ENCODE data around the gene DAPK3. TPM values are rescaled to one million over a fixed set of nuclear protein-coding genes. Genes with fewer than 3 reads are reported as not detected.
A peak's percentile ranks its signal among the peaks of the same experiment; 100 is the strongest.
"Not testable (repeated sequence)": the region's sequence is repeated elsewhere in the genome, so short reads cannot be mapped to it uniquely, and the experiment has no call there.

Gene DAPK3
- polyA plus RNA-seq, 3 donors = 32.7 to 50.8 (median 42.1) TPM

DNA sequence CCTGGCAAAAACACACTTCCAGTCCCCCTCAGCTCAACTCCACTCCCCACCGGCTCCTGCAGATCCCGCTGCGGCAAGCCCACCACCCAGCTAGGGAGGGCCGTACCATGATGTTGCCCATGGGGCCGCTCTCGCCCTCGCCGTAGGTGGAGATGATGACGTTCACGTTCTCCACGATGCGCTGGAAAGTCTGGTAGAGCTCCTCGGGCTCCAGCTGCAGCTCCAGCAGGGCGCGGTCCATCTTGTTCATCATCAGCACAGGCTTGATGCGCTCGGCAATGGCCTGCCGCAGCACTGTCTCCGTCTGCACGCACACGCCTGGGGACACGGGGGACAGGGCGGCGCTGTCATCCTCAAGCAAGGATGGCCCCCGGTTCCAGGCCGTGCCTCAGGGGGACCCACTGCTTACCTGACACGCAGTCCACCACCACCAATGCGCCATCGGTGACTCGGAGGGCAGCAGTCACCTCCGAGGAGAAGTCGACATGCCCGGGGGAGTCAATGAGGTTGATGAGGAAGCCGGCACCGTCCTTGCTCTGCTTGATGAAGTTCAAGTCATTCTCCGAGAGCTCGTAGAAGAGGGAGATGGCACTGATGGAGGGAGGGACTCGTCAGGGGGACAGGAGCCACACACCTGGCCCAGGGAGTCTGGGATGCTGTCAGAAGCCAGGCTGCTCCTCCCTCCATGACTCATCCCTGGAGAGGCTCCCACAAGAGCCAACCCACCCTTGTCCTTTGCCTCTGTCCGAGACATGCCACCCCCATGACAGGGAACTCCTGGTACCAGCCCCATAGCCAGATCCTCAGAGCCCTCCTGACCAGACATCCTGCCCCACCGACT is 12.0 kb upstream of the DAPK3 start:
- no peak for DNase-seq (ENCODE audit: extremely low read depth in 1 of 11, low read depth in 9 of 11, low spot score in 4 of 11)

DNA sequence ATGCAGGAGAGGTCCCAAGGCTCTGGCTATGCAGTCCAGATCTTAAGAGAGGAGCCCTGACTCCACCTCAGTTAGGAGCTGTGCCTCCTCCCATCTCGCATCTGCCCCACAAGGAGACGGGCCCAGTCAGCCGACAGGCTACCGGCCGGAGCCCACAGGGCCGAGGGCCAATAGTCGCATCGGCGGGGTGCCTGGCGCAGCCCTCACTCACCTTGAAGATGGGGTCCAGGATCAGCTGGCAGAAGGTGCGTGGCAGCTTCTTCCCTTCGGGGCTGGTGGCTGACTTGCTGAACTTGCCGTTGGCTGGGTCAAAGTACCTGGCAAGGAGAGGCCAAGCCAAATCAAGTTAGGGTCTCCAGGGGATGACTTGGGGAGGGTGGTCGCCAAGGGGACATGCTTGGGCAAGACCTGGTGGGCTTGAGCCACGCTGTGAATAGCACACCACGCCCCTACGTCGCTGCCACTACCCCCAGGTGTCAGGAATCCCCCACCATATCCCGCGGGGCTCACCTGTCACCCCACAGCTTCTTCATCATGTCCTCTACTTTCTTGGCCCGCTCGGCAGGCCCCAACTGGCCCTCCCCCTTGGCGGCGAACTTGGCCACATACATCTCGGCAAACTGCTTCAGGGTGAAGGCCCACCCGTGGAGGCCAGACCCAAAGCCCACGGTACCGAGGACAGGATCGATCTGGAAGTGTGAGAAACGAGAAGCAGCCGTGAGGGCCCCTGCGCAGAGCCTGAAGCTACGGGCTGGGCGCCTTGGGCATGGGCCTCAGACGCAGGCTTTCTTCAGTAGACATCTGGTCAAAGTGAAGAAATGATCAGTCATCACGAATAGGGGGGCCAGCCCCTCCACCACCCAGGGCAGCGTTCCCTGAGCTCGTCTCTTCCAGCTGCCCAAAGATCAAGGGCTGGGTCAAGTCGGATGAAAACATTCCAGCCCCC is 11.1 kb upstream of the DAPK3 start:
- no peak for DNase-seq (ENCODE audit: extremely low read depth in 1 of 11, low read depth in 9 of 11, low spot score in 4 of 11)

DNA sequence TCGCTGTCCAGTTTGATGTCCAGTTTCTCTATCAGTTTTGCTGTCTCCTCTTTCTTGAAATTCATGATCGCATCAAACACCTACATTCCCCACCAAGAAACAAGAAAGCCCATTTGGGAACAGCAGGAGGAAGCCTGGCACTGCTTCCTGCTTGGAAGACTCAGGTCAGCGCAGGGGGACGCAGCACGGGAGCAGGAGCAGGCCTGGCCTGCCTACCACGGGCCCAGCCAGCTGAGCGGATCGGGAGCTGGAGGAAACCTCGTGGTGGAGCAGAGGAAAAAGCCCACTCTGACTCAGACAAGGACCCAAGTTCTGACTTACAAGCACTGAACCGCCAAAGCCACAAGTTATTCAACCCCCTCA is 10.5 kb upstream of the DAPK3 start:
- DNase-seq (ENCODE audit: extremely low read depth in 1 of 11, low read depth in 9 of 11, low spot score in 4 of 11) = no peak

DNA sequence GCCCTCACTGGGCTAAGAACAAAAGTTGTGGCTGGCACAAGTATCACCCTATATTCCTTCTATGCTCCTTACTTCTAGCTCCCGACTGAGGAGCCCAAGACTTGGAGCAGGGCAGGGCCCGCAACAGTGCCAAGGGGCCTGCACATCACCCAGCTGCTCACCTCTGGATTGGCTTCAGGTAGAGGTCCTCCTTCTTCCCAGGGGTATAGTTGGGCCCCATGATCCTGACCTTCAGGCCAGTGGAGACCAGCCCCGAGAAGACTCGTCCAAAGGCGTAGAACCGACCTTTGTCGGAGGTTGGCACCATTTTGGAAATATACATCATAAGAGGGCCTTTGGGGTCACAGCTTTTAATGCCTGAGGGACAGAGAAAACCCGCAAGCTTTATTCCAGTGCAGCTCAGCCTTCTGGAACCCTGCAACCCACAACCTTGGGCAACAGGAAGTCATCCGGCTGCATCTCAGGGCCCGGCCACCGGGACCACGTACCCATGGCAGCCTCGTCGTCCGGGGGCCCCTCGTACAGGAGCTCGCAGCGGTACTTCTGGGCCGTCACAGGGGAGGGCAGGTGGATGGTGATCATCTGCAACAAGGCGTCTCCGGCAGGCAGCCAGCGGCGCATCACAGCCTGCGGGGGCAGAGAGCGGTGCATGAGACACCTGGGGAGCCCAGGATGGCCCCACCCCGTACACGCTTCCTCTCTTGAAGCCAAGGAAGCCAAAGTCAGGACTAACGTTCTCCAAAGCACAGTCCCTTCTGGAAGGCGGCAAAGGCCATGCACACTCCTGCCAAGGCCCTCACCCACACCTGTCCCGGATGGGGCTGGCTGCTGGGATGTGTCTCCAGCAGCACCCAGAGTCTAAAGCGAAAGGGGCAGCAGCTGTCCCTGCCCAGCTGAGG is 9.7 kb upstream of the DAPK3 start:
- no peak for DNase-seq (ENCODE audit: extremely low read depth in 1 of 11, low read depth in 9 of 11, low spot score in 4 of 11)

DNA sequence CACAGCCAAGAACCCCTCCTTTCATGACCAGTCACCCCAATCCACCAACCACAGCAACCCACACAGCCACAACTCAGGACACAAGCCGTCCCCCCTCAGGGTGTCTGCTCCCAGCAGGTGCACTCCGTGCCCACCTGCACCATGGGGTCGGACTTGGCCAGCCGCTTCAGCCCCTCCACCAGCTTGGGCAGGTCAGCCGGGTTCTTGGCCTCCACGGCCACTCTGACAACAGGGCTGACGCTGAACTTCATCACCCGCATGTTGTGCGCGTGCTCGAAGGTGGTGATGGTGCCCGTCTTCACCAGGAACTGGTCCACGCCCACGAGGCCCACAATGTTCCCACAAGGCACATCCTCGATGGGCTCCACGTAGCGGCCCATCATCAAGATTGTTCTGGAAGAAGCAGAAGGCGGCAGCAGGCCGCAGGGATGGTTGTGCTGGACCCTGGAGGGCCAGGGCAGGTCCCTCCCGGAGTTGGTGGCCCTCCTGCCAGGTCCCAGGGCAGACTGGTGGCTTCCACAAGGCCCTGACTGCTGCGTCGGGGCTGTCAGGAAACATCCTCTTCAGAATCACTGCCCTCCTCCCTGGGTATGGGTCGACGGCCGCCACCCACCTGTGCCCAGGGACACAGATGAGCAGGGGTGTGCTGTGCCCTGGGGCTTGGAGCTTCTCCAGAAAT is 8.9 kb upstream of the DAPK3 start:
- DNase-seq (ENCODE audit: extremely low read depth in 1 of 11, low read depth in 9 of 11, low spot score in 4 of 11) = no peak

DNA sequence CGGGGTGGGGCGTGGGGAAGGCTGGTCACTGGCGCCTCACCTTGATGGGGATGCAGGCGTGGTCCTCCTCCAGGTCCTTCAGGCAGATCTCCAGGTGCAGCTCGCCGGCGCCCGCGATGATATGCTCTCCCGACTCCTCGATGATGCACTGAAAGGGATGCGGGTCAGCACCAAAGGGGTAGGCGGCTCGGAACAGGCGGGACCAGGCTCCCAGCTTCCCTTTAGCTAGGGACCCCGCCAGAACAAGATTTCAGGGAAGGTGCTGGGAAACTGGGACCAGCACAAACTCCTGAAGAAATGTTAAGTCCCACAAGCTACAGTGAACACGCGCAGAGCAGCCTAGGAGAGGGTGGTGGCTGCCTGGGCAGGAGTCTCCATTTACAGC is 8.4 kb upstream of the DAPK3 start:
- no peak for DNase-seq (ENCODE audit: extremely low read depth in 1 of 11, low read depth in 9 of 11, low spot score in 4 of 11)

DNA sequence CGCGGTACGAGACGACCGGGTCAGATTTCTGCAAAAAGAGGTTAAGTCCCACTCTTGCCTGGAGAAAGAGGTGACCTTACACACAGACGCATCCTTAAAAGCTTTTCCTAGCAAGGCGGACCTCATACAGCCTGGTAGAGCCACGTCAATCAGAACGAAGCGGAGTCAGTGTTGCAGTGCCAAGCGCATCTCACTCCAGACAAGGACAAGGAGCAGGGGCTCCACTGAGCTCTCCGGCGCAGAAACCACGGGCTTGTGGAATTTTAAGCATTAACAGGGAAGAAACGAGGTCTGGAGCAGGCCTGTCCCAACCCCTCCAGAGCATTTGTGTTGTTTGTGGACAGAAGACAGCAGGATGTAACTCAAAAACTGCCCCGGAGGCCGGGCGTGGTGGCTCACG is 7.2 kb upstream of the DAPK3 start:
- DNase-seq (ENCODE audit: extremely low read depth in 1 of 11, low read depth in 9 of 11, low spot score in 4 of 11) = no peak

DNA sequence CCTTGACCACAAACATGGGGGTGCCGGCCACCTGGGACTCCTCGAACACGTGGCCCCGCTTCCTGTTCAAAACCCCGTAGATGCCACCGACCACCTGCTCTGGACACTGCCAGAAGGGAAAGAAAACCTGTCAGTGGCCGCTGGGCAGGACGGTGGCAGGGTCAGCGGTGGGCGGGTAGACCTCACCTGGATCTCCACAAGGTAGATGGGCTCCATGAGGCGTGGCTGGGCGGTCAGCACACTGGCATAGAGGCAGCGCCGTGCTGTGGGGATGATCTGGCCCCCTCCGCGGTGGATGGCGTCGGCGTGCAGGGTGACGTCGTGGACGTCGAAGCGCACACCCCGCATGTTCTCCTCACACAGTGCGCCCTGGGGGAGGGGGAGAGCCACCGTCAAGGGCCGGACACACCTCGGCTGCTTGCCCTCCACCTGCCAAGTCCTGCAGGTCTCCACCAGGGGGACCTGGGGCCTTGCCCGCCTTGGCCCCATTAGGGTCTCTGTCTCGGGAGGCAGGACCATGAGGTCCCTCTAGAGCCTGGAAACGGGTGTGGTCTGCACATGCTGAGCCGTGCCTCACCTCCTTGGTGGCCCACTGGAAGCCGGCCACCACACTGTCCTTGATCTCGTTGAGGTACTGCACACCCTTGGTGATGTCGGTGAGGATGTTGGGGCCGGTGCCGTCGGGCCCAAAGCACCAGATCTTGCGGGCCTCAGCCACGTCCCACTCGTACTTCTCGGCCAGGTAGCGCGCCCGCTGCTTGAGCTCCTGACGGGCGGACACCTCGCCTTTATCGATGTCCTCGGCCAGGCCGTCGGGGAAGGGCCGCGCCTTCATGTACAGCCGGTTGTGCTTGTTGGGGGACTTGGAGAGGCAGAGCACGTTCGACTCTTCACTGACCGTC is 6.6 kb upstream of the DAPK3 start:
- DNase-seq (ENCODE audit: extremely low read depth in 1 of 11, low read depth in 9 of 11, low spot score in 4 of 11) = no peak

DNA sequence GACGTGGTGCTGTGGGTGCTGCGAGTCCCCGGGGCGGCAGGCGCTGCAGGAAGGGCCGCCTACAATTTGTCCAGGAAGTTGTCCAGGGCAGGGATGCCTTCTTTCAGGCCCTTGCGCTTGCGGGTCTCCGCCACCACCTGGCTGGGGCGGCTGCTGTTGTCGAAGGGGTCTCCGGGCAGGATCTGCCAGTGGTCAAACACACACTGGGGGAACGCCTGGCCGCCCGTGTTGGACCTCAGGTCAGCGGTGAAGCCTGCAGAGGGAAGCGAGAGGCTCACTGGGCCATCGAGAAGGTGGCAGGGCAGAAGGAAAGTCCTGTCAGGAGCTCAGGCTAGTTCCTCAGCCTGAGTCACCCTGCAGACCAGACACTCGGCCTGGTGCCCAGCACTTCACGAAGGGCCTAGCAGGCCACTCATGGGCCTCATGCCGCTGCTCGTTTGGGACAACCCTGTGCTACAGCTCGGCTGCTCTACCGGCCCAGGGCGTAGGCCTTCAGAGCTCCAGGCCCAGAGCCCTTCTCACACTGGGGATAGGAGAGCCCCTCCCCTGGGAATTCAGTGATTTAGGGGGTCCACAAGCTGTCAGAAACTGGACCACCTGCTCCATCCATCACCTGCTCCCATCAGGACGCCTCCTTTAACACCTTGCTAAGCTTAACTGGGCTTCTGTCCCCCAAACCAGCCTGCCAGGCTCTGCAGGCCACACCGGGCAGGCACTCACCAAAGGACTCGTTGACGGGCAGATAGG is 5.8 kb upstream of the DAPK3 start:
- no peak for DNase-seq (ENCODE audit: extremely low read depth in 1 of 11, low read depth in 9 of 11, low spot score in 4 of 11)

DNA sequence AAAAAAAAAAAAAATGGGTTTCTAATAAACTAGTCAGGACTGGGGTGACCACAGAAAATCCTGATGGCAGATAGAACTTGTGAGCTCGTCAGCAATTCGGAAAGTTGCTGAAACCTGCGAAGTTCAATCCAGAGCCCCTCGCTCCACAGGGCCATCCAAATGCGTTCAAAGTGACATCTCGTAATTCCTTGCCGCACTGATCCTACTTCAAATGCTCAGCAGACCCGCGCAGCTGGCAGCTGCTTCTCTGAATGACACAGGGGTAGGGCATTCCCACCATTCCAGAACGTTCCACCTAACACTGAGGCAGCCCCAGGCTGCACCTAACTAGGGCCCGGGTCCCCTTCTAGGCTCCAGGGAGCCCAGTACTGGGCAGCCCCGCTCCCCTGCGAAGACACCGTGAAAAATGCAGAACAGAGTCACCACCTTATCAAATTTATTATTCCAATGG is 4.8 kb upstream of the DAPK3 start:
- no peak for DNase-seq (ENCODE audit: extremely low read depth in 1 of 11, low read depth in 9 of 11, low spot score in 4 of 11)

DNA sequence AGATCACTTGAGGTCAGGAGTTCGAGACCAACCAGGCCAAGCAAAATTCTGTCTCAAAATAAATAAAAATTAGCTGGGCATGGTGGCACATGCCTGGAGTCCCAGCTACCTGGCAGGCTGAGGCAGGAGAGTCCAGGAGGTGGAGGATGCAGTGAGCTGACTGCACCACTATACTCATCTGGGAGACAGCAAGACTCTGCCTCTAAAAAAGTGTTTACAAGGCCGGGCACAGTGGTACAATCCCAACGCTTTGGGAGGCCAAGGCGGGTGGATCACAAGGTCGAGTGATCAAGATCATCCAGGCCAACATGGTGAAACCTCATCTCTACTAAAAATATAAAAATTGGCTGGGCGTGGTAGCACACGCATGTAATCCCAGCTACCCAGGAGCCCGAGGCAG is 4.2 kb upstream of the DAPK3 start:
- DNase-seq (ENCODE audit: extremely low read depth in 1 of 11, low read depth in 9 of 11, low spot score in 4 of 11) = no peak

DNA sequence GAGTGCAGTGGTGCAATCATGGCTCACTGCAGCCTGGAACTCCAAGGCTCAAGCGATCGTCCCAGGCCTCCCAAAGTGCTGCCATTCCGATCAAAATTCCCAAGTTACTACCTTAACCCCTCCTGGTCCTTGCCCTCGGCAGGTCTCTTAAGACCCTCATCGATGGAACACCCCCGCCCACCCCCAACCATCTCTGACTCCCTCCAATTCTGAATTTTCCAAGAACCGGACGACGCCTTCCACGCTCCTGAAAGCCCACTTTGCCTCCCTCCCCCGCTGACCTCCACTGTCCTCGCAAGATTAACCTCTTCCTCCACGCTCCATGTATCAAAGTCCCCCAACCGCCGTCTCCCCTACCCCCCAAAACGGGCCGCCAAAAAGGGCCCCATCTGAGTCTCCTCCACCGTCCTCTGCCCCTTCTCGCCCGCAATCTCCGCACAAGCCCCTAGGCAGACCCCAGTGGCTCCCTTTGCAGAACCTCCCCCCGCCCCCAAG is 539 bp downstream of the DAPK3 start:
- DNase-seq (ENCODE audit: extremely low read depth in 1 of 11, low read depth in 9 of 11, low spot score in 4 of 11) = no peak

DNA sequence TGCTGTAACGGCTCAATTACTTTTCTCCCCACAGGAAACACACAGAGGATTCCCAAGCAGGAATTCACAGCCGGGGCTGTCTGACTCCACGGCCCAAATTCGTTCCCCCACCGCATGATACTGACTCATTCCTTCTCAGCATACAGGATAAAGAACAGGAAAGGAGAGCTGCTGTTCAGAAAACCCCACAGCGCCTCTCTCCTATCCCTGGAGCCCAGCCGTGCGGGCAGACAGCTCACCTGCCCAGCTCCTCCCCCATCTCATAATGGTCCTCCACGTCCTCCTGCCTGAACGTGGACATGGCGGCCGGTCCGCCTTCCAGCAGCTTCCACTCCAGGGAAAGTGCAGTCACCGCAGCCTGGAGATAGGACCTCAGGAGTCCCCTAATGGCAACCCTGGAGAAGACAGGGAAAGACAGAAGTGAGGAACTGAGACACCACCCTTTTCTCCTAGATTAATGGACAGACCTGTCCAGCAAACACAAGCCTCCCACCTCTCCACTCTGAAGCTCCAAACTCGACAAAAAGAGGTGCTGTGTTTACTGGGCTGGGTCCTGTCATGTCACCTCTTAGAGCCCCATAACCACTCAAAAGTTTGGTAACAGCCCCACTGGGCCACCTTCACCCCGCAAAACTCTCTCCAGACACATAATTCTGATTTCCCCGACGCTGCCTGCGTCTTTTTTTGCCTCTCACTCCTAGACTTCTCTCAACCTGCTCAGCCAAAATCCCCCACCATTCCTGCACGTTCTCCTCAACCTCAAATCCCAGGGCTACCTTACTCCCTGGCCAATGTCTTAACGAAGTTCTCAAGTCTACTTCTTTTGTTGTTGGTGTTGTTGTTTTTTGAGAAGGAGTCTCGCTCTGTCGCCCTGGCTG is 1.2 kb downstream of the DAPK3 start:
- no peak for DNase-seq (ENCODE audit: extremely low read depth in 1 of 11, low read depth in 9 of 11, low spot score in 4 of 11)

DNA sequence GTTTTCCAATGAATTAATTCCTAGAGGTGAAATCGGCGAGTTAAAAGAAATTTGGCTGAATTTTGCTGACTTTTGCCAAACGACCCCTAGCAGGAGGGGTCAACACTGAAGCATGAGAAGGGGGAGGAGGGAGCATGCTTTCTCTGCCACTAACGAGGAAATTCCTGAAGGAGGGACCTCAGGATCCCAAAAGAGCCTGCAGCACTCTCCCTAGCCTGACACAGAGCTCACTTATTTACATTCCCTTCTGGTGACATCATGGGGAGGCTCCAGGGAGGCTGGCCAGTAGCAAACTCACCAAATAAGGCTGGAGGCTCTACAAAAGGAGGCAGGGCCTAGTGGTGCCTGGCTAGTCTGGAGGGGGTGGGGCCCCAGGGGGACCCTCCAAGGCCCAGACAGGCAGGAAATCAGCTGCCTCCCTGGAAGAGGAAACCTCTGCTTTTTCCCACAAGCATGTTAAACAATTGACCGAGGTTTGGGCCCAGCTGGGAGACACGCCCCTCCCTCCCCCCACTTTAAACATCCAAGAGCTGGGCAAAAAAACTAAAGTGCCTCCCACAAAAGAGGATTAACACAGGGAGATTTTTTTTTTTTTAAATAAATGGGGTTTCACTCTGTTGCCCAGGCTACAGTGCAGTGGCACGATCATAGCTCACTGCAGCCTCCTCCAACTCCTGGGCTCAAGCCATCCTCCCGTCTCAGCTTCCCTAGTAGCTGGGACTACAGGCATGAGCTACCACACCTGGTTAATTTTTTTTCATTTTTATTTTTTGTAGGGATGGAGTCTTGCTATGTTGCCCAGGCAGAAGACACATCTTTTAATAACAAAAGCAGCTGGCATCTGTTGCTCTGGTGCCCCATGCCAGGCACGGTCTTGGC is 2.1 kb downstream of the DAPK3 start:
- peak in 9 of 11 donors; percentile 69 to 95 (median 85) for DNase-seq (ENCODE audit: extremely low read depth in 1 of 11, low read depth in 9 of 11, low spot score in 4 of 11)

DNA sequence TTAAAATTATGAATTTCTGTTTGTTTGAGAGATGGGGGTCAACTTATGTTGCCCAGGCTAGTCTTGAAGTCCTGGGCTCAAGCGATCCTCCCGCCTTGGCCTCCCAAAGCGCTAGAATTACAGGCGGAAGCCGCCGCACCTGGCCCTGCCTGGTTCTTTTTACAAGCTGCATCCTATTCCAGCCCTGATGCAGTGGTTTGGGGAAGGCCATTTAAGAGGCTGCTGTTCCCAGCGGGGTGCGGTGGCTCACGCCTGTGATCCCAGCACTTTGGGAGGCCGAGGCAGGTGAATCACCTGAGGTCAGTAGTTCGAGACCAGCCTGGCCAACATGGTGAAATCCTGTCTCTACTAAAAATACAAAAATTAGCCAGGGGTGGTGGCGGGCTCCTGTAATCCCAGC is 2.9 kb downstream of the DAPK3 start:
- not testable (repeated sequence) for DNase-seq (ENCODE audit: extremely low read depth in 1 of 11, low read depth in 9 of 11, low spot score in 4 of 11)
